Mesendoderm (in vitro differentiated cells): ENCODE measurements around the gene TNK2. TPM values are rescaled to one million over a fixed set of nuclear protein-coding genes. Genes with fewer than 3 reads are reported as not detected.
"Not testable (repeated sequence)": the region's sequence is repeated elsewhere in the genome, so short reads cannot be mapped to it uniquely, and the experiment has no call there.

Source experiments
- DNase-seq: peaks from one replicate; pipeline ENCODE4 v3.0.0; 2013
- H2AK5ac ChIP-seq: 2 replicates; pipeline ENCODE4 v1.6.1; 2013; ENCODE audit warnings: low read length, inconsistent platforms
- H2BK120ac ChIP-seq: 2 replicates; pipeline ENCODE4 v1.6.1; 2013; ENCODE audit warnings: low read depth, mild to moderate bottlenecking, low read length, moderate library complexity, mixed read lengths
- H2BK15ac ChIP-seq: replicated peaks from 2 replicates; pipeline ENCODE4 v1.6.1; 2013; ENCODE audit warnings: low read depth, mild to moderate bottlenecking, moderate library complexity
- H2BK5ac ChIP-seq: 2 replicates; pipeline ENCODE4 v1.6.1; 2013; ENCODE audit warnings: low read length, inconsistent platforms
- H3K18ac ChIP-seq: 2 replicates; pipeline ENCODE4 v1.6.1; 2013; ENCODE audit warnings: mild to moderate bottlenecking, low read length, mixed read lengths
- H3K23ac ChIP-seq: one replicate; pipeline ENCODE4 v1.6.1; 2013; ENCODE audit warnings: low read length
- H3K27ac ChIP-seq: 2 replicates; pipeline ENCODE4 v1.5.1; 2013; ENCODE audit warnings: low read depth, mild to moderate bottlenecking, inconsistent platforms, low read length, moderate library complexity
- H3K27me3 ChIP-seq: 2 replicates; pipeline ENCODE4 v1.6.1; 2013; ENCODE audit warnings: low read length, control low read depth, mild to moderate bottlenecking, inconsistent platforms; ENCODE audit not compliant: insufficient read depth, poor library complexity
- H3K36me3 ChIP-seq: 2 replicates; pipeline ENCODE4 v1.6.1; 2013; ENCODE audit warnings: low read length, inconsistent platforms; ENCODE audit not compliant: control insufficient read depth, insufficient read depth
- H3K4ac ChIP-seq: one replicate; pipeline ENCODE4 v1.6.1; 2013; ENCODE audit warnings: low read depth, mild to moderate bottlenecking, low read length, moderate library complexity
- H3K4me1 ChIP-seq: 2 replicates; pipeline ENCODE4 v1.6.1; 2013; ENCODE audit warnings: low read depth, low read length, inconsistent platforms; ENCODE audit not compliant: control insufficient read depth
- H3K4me2 ChIP-seq: 2 replicates; pipeline ENCODE4 v1.6.1; 2013; ENCODE audit warnings: low read length
- H3K4me3 ChIP-seq: 2 replicates; pipeline ENCODE4 v1.5.1; 2013; ENCODE audit warnings: mild to moderate bottlenecking, low read length
- H3K56ac ChIP-seq: one replicate; pipeline ENCODE4 v1.6.1; 2013; ENCODE audit warnings: low read length
- H3K79me1 ChIP-seq: 2 replicates; pipeline ENCODE4 v1.6.1; 2013; ENCODE audit warnings: low read length, inconsistent platforms
- H3K79me2 ChIP-seq: 2 replicates; pipeline ENCODE4 v1.6.1; 2013; ENCODE audit warnings: mild to moderate bottlenecking, low read length; ENCODE audit not compliant: control insufficient read depth, insufficient read depth
- H3K9ac ChIP-seq: 2 replicates; pipeline ENCODE4 v1.6.1; 2013; ENCODE audit warnings: low read length, inconsistent platforms
- H4K5ac ChIP-seq: one replicate; pipeline ENCODE4 v1.6.1; 2013; ENCODE audit warnings: low read length
- H4K8ac ChIP-seq: one replicate; pipeline ENCODE4 v1.6.1; 2013; ENCODE audit warnings: low read depth, mild to moderate bottlenecking, control low read depth, low read length, moderate library complexity
- WGBS: extraction: QIAGEN DNeasy Blood & Tissue Kit; methylation state at CpG from one replicate; pipeline ENCODE4 v1.1.7; 2013; ENCODE audit warnings: low lambda C conversion rate, missing lambda C conversion rate; ENCODE audit not compliant: insufficient coverage; ENCODE audit errors: extremely low coverage; 5-methylcytosine and 5-hydroxymethylcytosine counted together
- small RNA-seq: library from polyadenylated mRNA; stranded (forward); fragments of <200 nt; extraction: miRNeasy Mini kit (QIAGEN cat#:217004); gene quantifications from one replicate; pipeline ENCODE3, GENCODE V24; 2013; ENCODE audit not compliant: insufficient read depth

The TNK2 gene

DNA sequence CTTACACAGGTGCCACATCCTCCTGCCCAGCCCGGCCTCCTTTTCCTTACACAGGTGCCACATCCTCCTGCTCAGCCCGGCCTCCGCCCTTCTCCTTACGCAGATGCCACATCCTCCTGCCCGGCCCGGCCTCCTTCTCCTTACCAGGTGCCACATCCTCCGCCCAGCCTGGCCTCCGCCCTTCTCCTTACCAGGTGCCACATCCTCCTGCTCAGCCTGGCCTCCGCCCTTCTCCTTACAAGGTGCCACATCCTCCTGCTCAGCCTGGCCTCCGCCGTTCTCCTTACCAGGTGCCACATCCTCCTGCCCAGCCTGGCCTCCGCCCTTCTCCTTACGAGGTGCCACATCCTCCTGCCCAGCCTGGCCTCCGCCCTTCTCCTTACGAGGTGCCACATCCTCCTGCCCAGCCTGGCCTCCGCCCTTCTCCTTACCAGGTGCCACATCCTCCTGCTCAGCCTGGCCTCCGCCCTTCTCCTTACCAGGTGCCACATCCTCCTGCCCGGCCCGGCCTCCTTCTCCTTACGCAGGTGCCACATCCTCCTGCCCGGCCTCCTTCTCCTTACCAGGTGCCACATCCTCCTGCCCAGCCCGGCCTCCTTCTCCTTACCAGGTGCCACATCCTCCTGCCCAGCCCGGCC is 92.0 kb downstream of the TNK2 start:
- not testable (repeated sequence) for H4K5ac ChIP-seq, H3K27me3 ChIP-seq, H3K4me2 ChIP-seq, H3K4ac ChIP-seq, H3K23ac ChIP-seq, H2BK15ac ChIP-seq, H4K8ac ChIP-seq, H2BK5ac ChIP-seq, DNase-seq, H3K9ac ChIP-seq, H3K79me2 ChIP-seq, H3K4me3 ChIP-seq, H2AK5ac ChIP-seq, H3K18ac ChIP-seq, H3K27ac ChIP-seq, H3K4me1 ChIP-seq, H2BK120ac ChIP-seq, H3K56ac ChIP-seq, H3K79me1 ChIP-seq, H3K36me3 ChIP-seq
- WGBS, result no CpG with 5 or more reads among the region's 23 CpGs

DNA sequence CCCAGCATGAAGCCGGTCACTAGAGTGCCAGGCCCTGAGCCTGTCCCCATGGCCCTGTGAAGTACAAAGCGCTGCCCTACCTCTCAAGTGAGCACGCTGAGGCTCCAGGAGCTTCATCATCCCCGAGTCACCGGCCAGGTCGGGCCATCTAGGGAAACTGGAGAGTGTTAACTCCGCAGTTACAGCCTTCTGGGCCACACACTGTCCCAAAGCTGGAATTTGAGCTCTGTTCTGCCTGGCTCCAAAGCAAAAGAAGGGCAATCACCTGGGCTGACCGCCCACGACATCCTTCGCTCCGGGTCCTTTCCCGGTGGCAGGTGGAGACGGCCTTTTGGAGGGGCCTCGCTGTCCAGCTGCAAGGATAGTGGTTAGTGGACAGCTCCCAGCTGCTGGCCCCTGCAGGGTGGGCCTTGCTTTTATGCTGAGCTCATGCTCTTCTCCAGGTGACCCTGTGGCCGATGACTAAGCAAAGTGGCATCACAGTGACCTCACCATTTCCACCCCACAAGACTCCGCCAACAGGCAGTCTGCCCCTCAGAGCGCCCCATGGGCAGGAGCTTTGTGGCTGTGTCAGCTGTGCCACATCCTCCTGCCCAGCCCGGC is 93.1 kb downstream of the TNK2 start:
- Histone ChIP-seq H3K79me2 (no peaks in the 10 kb centered on the region), H3K27me3 (no peaks in the 10 kb centered on the region), H3K56ac (peak overlapping the region; percentile 25), H3K23ac (peak overlapping the region; percentile 66), H3K4me3 (no peak overlapping the region), H4K5ac (no peak overlapping the region), H3K18ac (no peak overlapping the region), H3K4me1 (no peaks in the 10 kb centered on the region), H3K4ac (no peak overlapping the region), H2AK5ac (no peak overlapping the region), H3K9ac (no peak overlapping the region), H4K8ac (no peak overlapping the region), H3K79me1 (no peaks in the 10 kb centered on the region), H2BK5ac (no peak overlapping the region), H2BK15ac (no peak overlapping the region), H3K4me2 (no peak overlapping the region), H3K27ac (no peak overlapping the region), H2BK120ac (no peak overlapping the region), H3K36me3 (no peaks in the 10 kb centered on the region)
- peak; percentile 72 for DNase-seq
- no CpG with 5 or more reads among the region's 18 CpGs for WGBS

DNA sequence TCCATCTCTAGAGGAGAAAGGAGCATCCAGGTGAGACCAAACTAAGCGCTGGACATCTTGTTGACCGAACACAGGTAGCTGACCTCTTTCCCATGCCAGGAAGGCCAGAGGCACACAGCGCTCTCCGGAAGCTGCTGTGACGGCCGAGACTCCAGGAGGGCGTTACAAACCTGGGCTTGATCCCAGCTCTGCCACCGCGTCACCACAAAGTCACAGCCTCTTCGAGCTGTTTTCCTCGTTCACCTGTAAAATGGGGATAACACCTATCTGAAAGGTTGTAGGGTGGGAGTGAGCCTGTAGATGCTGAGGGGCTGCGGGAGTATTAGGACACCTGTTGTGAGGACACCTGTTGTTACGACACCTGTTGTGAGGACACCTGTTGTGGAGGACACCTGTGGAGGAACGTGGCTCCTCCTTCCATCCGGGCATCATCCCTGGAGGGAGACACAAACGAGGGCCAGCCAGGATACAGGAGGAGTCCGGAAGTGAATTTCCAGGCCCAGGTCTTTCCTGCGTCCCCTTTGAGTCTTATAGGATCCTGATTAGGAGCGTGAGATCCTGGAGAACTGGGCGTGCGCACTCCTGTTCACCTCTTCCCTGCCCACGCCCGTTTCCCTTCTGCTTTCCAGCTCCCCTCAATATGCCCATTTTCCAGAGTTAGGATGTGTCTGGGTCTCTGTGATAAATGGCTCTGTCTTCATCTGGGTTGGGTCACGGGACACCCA is 94.3 kb downstream of the TNK2 start:
- Histone ChIP-seq H2BK120ac (no peak overlapping the region), H3K56ac (no peak overlapping the region), H4K8ac (no peak overlapping the region), H3K4me2 (no peak overlapping the region), H3K18ac (no peak overlapping the region), H3K27ac (no peak overlapping the region), H3K23ac (no peak overlapping the region), H2BK5ac (no peak overlapping the region), H3K9ac (no peak overlapping the region), H3K79me1 (no peaks in the 10 kb centered on the region), H2AK5ac (no peak overlapping the region), H3K79me2 (no peaks in the 10 kb centered on the region), H3K4me3 (no peak overlapping the region), H3K36me3 (no peaks in the 10 kb centered on the region), H3K4ac (no peak overlapping the region), H3K4me1 (no peaks in the 10 kb centered on the region), H3K27me3 (no peaks in the 10 kb centered on the region), H2BK15ac (no peak overlapping the region), H4K5ac (no peak overlapping the region)
- no CpG with 5 or more reads among the region's 24 CpGs for WGBS
- DNase-seq, result no peak

Small RNA genes lying within 50 kb of the gene (small RNA-seq; reads per million reads assigned to genes)
- gene MIR6829 (not detected), gene RNU2-11P (not detected)
